AG04450 (cell line): ENCODE data around the gene TWF2. TPM values are rescaled to one million over a fixed set of nuclear protein-coding genes. Genes with fewer than 3 reads are reported as not detected.
A peak's percentile ranks its signal among the peaks of the same experiment; 100 is the strongest.

Experiments used
- CTCF ChIA-PET: fragments of 300-600, 350-600 bp; formaldehyde crosslinking; extraction: SDS; loops from one replicate; lab custom pipeline; 2022; ENCODE audit warnings: antibody characterized with exemption, inconsistent platforms; lab: Charles Lee
- POLR2A ChIA-PET: fragments of 350-600 bp; formaldehyde crosslinking; extraction: SDS; loops from one replicate; lab custom pipeline; 2021; ENCODE audit warnings: antibody characterized with exemption, inconsistent platforms; lab: Yijun Ruan, JAX
- DNase-seq: peaks from one replicate; pipeline ENCODE4 v3.0.0-alpha.2; 2011; ENCODE audit warnings: low read depth, low spot score
- H3K27ac ChIP-seq: one replicate; pipeline ENCODE4 v1.5.1; 2012; ENCODE audit warnings: low read depth, low read length, control low read depth
- H3K27me3 ChIP-seq: one replicate; pipeline ENCODE4 v1.6.0; 2012; ENCODE audit warnings: low read length; ENCODE audit not compliant: control insufficient read depth, insufficient read depth
- H3K4me3 ChIP-seq: 2 replicates; pipeline ENCODE4 v1.5.1; 2011; ENCODE audit warnings: mild to moderate bottlenecking, low read depth, low read length, control low read depth
- H3K9me3 ChIP-seq: 2 replicates; pipeline ENCODE4 v1.5.1; 2012; ENCODE audit warnings: low read length; ENCODE audit not compliant: control insufficient read depth, insufficient read depth
- CTCF ChIP-seq: IDR thresholded peaks from 2 replicates; pipeline ENCODE4 v1.5.1; 2011; ENCODE audit warnings: low read depth, low read length, control low read depth, inconsistent platforms
- polyA plus RNA-seq: library from polyadenylated mRNA; depleted of rRNA; stranded (reverse); fragments of >200 nt; gene quantifications from 2 replicates; pipeline ENCODE4 v1.2.3, GENCODE V29; 2011

TWF2 gene
- polyA plus RNA-seq, 1 experiment = 96.6 TPM

- Histone ChIP-seq H3K27me3 (no peaks in the 10 kb centered on the region), H3K4me3 (peak overlapping the region; percentile 96), H3K27ac (peak overlapping the region; percentile 99), H3K9me3 (no peaks in the 10 kb centered on the region; the same call in 1 of the 2 replicates)
- no peak for DNase-seq
- no peak for TF ChIP-seq CTCF
- ChIA-PET POLR2A (interaction anchor here (1.2 to 2.3 kb wide), 6 partner anchors 9 to 82 kb away, joined by 3 to 14 read pairs (median 6); partner anchors contain the start of genes GLYCTK, POC1A, PPM1M and WDR82), CTCF (interaction anchor here (0.9 to 4.8 kb wide), 7 partner anchors 10 to 102 kb away, joined by 3 to 52 read pairs (median 4); no protein-coding TSS in a partner anchor)
These were observed 1.8 kb downstream of the TWF2 start for GRCh38 chr3:52237006-52237656.

- no peak for TF ChIP-seq CTCF
- Histone ChIP-seq H3K9me3 (no peaks in the 10 kb centered on the region; the same call in 1 of the 2 replicates), H3K27me3 (no peaks in the 10 kb centered on the region), H3K27ac (peak overlapping the region; percentile 99), H3K4me3 (no peak overlapping the region)
- ChIA-PET CTCF (interaction anchor here (1.0 to 4.8 kb wide), 4 partner anchors 15 to 103 kb away, joined by 3 to 52 read pairs (median 12); no protein-coding TSS in a partner anchor), POLR2A (interaction anchor here (0.7 to 1.5 kb wide), 4 partner anchors 10 to 192 kb away, joined by 3 to 8 read pairs (median 5); partner anchors contain the start of gene PPM1M)
- DNase-seq = no peak
These were observed 2.5 kb downstream of the TWF2 start for GRCh38 chr3:52236424-52236886.

DNA sequence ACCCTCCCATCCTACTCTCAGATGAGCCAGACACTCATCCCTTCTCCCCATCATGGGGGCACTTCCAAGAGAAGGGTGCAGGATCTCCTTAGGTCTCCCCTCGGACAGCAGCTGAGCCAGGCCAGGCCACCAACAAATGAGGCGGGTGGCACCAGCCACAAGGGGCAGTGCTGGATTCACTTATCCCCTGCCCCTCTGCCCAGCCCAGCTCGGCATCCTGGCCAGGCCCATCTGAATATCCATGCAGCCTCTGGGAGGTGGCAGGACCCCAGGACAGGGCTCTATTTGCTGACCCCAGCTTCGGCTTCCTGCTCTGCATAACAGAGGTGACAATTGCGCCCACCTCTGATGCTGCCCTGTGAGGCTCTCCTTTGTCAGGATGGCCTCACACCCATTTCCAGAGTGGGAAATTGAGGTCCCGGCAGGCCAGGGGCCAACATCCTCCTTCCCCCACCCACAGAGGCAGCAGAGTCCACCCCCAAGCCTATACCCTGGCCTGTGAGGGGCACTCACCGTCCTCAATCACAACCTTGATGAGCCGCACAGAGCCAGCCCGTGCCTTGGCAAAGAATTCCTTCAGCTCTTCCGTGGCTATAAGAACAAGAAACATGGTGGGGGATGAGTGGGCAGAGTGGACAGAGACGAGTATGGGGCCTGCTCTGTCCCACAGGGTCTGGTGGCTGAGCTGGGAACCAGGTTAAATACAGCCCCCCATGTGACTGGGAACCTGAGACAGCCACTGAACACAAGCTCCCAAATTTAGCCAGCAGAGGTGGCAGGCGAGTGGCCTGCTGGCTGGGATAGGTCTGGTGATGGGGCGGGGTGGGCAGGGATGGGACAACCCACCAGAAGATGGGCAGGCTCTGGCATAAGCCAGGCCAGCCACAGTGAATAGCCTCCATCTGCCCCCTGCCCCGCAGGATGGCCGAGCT, 4.2 kb downstream of the TWF2 start:
- ChIA-PET POLR2A (interaction anchor here (1.1 kb wide), 1 partner anchor 36 kb away, joined by 5 read pairs; no protein-coding TSS in a partner anchor), CTCF (interaction anchor here (4.1 to 4.8 kb wide), 2 partner anchors 14 to 104 kb away, joined by 22 to 52 read pairs; no protein-coding TSS in a partner anchor)
- H3K9me3 ChIP-seq = no peaks in the 10 kb centered on the region; the same call in 1 of the 2 replicates
- H3K27me3 ChIP-seq = no peaks in the 10 kb centered on the region
- TF ChIP-seq CTCF = no peak
- DNase-seq = no peak
- H3K4me3 ChIP-seq = no peak overlapping the region
- no peak overlapping the region for H3K27ac ChIP-seq

DNA sequence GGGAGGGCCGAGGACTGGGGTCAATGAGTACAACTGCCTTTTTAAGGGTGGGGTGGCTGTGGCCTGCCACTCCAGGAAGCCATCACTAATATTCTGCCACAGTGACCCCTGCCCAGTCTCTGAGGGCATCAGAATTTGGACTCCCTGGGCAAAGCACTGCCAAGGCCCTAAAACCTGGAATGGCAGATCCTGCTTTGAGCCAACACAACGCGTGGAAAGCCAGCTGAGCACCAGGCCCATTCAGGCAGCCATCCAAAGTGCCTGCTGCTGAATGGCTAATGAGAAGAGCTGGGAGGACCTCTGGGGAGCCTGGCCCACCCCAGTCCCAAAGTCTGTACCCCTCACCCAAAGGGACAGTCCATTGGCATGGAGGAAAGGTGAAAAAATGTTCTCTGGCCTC, 5.0 kb downstream of the TWF2 start:
- no peak for TF ChIP-seq CTCF
- Histone ChIP-seq H3K27me3 (no peaks in the 10 kb centered on the region), H3K4me3 (no peak overlapping the region), H3K27ac (no peak overlapping the region), H3K9me3 (no peaks in the 10 kb centered on the region; the same call in 1 of the 2 replicates)
- ChIA-PET CTCF (interaction anchor here (0.7 to 4.8 kb wide), 4 partner anchors 13 to 105 kb away, joined by 3 to 52 read pairs (median 28); no protein-coding TSS in a partner anchor), POLR2A (no interaction called here)
- no peak for DNase-seq
